ENCODE measurements around the gene TENM4.

- no peak for TF ChIP-seq CTCF (IDR thresholded peaks at IDR 0.05)
- TF ChIP-seq POLR2A (IDR thresholded peaks at IDR 0.05) = no peak
Observed at GRCh38 chr11:78768971-78769370, 671.9 kb downstream of the TENM4 start.

Data from Peyer's patch (tissue), 4 donors.